GM18526 (cell line): ENCODE results near the gene ZCCHC18.
"Not testable (repeated sequence)": the region's sequence is repeated elsewhere in the genome, so short reads cannot be mapped to it uniquely, and the experiment has no call there.

ENCODE experiments used
- POLR2A ChIP-seq: IDR thresholded peaks from 3 replicates; pipeline ENCODE4 v1.6.1; 2011; ENCODE audit not compliant: insufficient read length; ENCODE audit errors: extremely low read depth

ZCCHC18 gene

DNA sequence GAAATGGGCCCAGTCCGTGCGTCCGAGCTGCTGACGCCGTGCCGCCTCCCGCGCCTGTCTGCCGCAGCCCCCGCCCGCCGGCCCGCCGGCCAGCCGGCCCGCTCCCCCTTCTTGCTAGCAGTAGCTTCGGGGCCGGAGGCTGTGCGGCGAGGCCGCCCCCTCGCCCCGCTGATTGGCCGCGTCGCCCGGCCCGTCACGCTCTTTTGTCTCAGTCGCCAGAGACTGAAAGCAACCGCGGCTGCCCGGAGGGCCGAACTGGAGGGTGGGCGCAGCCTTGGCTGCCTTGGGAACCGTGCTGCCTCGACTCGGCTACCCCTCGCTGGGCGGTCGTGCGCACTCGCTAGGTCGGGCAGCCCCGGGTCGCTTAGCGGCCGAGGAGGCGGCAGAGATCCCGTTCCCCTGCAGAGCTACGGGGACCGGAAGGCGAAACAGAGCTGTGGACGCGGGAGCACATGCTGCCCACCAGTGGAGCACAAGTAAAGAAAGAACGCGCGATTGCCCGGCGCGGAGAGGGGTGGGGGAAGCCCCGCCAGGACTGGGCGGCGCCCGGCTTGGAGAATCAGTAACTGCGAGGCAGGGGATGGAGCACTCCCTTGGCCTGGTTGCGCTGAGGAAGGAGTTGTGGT is at the start of gene ZCCHC18:
ZCCHC18 (plus strand) TSS at position 198 of the 626 bp plus-strand sequence. CDS start 1,589 bp downstream, outside the sequence.
- peak; percentile 53 for TF ChIP-seq POLR2A

DNA sequence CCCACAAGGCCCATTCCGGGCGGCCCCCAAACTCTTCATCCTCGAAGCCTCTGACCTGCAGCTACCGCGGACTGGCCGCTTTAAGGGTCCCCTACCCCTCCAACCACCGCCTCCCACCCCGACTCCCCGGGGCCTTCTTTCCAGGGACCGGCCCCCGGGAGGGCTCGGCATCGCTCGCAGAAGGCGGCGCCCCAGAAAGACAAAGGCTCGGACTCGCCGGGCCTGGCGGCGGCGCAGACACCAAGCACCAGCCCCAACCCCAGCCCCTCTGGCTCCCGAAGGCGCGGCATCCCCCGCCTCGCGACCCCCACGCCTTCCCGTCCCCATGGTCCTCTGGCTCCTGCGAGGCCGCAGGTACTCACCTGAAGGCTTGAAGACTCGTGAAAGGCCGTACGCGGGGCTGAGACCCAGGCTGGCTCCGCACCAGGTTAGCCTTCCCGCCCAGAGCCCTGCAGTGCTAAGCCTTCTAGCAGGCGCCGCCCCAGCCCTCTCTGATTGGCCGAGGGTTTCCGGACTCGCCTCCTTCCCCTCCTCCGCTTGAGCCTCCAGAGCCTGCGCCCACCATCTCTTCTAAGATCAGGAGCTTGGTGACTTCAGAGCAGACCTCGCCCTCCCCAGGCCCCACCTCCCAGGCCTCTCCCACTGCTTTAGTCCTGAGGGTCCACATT is 36.4 kb upstream of the ZCCHC18 start, which contains the start of gene TMSB15C:
TMSB15C (minus strand) TSS at position 459 of the 668 bp plus-strand sequence.
- TF ChIP-seq POLR2A = not testable (repeated sequence)

- TF ChIP-seq POLR2A = no peak
Measured at GRCh38 chrX:104084063-104084462, 28.3 kb upstream of the ZCCHC18 start.

DNA sequence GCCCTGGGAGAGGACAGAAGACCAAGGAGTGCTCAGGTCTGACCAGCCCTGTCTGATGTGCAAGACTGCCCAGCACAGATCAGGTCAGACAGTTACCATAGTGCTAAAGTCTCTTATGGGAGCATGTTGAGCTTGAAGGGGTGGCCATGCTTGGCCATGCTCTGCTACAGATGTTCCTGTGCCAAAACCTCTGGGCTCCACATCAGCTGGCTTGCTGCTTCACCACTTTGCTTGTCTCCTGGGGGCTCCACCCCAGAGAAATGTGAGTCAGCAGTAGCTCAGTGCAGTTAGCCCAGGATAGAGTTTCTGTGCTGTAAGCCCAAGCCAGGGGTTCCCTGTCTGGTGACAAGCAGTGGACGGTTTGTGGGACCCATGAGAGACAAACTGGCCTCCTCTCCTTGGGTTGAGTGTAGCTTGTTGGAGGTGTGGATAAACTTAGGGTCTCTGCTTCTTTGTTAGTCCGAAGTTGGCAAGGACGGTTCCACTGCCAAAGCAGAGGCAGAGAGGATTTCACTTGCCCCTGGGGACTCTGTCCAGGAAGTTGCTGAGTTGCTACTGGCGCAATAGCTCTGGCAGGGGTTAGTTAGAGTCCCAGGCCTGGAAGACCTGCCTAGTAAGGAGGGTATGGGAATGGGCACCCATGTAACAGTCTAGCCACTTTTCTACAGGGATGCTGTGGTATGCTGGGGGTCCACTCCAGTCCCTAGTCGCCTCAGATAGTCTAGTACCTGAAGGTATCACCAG is 27.6 kb upstream of the ZCCHC18 start:
- no peak for TF ChIP-seq POLR2A

- TF ChIP-seq POLR2A = no peak
Measured at GRCh38 chrX:104085477-104085876, 26.8 kb upstream of the ZCCHC18 start.

DNA sequence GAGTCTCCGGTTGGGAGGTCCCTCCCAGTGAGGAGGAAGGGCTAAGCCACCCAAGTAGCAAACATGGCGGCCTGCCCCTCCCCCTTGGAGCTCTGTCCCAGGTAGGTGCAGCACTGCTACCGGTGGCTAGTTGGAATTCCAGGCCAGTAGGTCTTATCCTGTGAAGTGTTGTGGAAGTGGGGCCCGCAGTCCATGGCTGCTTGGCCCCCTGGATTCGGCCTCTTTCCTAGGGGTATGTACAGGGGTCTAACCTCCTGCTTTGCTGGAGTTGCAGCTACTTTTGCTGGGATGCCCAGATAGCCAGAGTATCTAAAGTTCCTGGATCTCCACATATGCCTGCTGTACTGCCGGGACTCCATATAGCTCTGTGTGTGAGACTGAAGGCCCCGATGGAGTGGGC is 26.4 kb upstream of the ZCCHC18 start:
- no peak for TF ChIP-seq POLR2A

GRCh38 chrX:104098151-104098808 is 14.0 kb upstream of the ZCCHC18 start:
- TF ChIP-seq POLR2A = no peak

- TF ChIP-seq POLR2A = no peak
Measured at GRCh38 chrX:104098919-104099318, 13.4 kb upstream of the ZCCHC18 start.

DNA sequence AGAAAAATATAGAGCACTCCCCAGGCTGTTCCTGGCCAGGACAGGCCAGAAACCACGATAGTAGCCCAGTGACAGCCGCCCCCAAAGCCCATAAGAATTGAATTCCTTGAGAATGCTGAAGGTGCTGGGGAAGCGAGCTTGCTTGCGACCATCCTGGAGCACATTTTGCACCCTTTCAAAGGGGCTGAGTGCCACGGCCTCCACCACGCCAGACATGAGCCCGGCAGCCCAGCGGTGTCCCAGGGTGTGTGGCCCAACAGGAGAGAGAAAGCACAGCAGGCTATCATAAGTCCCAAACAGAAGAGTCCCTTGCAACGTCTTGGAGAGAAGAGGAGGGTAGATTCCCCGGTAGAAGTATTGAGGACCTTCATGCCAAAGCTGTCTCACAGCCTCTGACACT is 7.6 kb upstream of the ZCCHC18 start:
- no peak for TF ChIP-seq POLR2A

DNA sequence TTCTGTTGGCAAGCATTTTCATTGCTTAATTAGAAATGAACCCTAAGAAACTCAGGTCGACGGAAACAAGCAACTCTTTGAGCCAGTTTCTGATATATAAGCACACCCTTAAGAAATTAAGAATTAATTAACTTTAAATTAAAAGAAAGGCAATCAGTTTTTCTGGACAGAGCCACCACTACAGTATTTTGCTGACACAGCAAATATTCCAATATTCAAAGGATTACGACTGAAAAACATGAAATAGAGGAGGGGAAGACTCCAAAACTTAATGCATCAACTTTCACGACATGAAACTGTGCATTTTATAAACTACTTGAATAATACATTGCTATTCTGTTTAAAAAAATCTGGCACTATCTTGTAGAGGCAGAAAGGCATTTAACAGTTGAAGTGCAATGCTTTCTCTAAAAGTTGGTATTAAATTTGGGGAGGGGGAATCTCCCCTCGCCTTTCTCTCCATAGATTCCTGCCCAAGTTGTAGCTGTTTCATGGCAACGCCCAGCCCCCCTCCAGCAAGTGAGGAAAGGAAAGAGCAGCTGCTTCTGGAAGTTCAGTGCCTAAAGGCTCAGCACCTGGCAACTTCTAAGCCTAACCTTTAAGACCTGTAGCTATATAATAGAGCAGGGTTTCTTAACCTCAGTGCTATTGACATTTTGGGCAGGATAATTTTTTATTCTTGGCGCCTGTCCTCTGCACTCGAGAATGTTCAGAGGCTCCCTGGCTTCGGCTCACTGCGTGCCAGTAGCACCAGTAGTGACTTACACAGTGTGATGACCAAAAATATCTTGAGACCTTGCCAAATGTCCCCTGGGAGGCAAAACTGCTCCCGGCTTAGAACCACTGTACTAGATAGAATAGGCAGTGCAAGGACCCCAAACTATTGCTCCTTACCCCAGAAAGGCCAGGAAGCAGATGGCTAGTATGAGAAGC is 6.7 kb upstream of the ZCCHC18 start:
- no peak for TF ChIP-seq POLR2A

- no peak for TF ChIP-seq POLR2A
Measured at GRCh38 chrX:104108955-104109354, 3.4 kb upstream of the ZCCHC18 start.

- no peak for TF ChIP-seq POLR2A
Measured at GRCh38 chrX:104113222-104113965, 1.1 kb downstream of the ZCCHC18 start.

GRCh38 chrX:104117759-104118158 is 5.4 kb downstream of the ZCCHC18 start:
- TF ChIP-seq POLR2A = no peak

DNA sequence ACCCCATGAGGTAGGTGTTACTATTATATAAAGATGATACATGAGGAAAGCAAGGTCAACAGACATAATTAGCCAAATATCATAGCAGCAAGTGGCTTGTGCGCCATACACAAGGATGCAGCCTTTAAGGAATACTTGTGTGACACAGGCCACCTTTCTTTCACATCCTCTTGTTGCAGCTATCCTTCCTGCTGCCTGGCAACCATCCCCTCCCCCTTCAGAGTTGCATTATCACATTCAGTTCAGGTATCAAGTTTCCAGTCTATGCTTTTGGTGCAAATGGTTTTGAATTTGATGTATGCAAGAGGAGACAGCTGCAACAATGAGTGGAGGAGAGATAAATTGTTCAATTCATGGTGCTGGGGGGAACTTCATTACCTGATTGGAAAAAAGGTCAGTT is 6.4 kb downstream of the ZCCHC18 start:
- no peak for TF ChIP-seq POLR2A
